Cerebellar cortex (tissue), 1 donor: ENCODE measurements around the gene FAM111A.

Experiments
- DNase-seq: peaks from one replicate; pipeline ENCODE4 v3.0.0-alpha.2; 2015; ENCODE audit warnings: low spot score

The FAM111A gene

GRCh38 chr11:59141673-59142460 is 789 bp upstream of the FAM111A start:
- peak; percentile 6 for DNase-seq

DNA sequence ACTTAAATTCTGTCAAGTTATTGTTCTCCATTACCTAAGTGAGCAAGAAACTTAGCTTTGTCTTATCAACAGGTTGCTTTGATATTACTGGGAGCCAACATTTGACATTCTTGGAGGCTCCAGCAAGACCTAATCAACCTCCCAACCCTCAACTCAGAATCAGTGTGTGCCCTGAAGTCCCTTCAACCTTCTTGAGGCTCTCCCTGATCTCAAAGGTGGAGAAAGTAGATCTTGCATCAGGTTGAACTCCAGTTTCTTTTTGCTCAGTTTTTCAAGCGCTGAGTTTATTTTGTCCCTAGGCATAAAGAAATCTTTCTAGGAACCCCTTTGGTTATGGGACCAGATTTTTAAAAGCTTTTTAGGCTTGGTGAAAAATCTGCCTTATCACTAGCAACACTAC is 1.4 kb downstream of the FAM111A start:
- DNase-seq = peak; percentile 5

- peak; percentile 56 for DNase-seq
These were observed 2.1 kb downstream of the FAM111A start for GRCh38 chr11:59144579-59145345.

DNA sequence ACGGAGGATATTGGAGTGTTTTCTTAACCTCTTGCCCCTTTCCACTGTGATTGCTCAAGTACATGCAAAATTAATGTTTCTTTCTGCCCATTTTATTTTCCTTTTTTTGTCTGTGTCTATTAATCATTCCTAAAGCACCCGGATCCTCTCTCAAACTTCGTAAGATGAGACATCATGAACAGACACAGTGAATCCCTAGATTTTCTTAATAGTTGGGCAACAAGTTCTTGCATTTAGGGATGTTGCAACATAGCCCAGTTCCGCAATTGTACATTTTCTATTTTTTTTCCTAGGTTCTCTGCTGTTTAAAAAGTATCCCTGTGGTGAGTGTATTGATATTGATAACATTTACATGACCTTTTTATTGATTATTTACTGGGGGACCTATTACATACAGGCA is 2.9 kb downstream of the FAM111A start:
- no peak for DNase-seq

DNA sequence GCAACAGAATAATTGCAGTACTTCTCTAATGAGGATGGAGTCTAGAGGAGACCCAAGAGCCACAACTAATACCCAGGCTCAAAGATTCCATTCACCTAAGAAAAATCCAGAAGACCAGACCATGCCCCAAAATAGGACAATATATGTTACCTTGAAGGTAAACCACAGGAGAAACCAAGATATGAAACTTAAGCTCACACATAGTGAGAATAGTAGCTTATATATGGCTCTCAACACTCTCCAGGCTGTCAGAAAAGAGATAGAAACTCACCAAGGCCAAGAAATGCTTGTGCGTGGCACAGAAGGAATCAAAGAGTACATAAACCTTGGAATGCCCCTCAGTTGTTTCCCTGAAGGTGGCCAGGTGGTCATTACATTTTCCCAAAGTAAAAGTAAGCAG is 9.1 kb downstream of the FAM111A start:
- no peak for DNase-seq

GRCh38 chr11:59152312-59152951 is 9.8 kb downstream of the FAM111A start:
- DNase-seq = no peak

DNA sequence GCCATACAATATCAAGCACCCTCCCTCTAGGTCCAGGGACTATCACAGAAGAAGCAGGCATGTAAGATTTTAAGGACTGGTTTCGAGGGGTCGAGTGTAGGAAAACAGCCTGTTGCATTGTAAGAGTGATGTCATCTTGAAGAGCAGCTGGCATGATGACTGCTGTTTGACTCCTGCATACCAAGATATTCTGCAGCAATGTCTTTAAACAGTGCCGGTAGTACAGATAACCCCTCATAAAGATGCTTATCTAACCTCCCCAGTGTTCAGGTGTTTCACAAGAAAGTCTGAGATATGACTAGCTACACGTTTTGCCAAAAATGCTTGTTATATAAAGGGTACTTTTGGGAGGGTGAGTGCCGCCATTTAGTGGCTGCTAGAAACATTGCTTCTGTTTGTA is 12.0 kb downstream of the FAM111A start:
- no peak for DNase-seq

GRCh38 chr11:59157433-59157832 is 14.8 kb downstream of the FAM111A start:
- DNase-seq = no peak

DNA sequence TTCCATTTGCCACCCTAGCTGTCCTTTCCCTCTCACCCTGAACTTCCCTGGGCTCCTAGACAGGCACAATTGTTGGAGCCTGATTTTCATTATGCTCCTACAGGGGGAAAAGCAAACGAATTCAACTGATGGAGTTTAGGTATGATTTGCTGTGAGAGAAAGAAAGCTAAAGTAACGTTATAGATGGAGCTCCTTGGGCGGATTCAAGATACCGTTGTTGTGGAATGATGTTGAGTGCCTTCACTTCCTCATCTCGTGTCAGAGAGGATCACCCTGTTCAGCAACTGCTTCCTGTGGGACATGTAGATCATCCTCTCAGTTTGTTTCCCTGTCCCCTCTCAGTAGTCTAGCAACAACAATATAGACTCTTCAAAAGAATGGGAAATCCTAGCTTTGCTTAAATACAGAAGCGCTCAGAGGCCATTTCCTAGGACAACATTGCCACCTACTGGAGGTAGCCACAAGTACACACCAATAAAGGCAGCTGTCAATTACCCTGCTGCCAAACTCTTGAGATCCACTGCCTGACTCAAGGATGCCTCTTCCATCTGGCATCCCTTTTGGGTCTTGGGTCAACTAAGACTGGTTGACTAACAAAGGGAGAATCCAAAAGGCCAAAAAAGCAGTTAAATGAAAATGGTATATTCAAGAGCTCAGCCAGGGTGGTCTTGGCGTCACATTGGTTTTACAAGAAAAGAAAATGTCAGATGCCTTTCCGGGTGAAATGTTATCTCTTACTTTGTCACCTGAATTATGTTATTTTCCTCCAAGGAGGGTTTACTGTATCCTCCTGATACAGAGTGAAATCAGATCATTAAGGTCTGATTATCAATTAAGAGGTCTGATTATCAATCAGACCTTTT is 15.8 kb downstream of the FAM111A start:
- DNase-seq = peak; percentile 78

- no peak for DNase-seq
These were observed 21.4 kb downstream of the FAM111A start for GRCh38 chr11:59164028-59164427.

- DNase-seq = peak; percentile 92
These were observed 29.1 kb downstream of the FAM111A start, which contains the start of gene DTX4 for GRCh38 chr11:59171508-59172322. Gene DTX4, plus strand, starts transcription at chr11:59172132. Its CDS starts 464 bp downstream, at chr11:59172596.

DNA sequence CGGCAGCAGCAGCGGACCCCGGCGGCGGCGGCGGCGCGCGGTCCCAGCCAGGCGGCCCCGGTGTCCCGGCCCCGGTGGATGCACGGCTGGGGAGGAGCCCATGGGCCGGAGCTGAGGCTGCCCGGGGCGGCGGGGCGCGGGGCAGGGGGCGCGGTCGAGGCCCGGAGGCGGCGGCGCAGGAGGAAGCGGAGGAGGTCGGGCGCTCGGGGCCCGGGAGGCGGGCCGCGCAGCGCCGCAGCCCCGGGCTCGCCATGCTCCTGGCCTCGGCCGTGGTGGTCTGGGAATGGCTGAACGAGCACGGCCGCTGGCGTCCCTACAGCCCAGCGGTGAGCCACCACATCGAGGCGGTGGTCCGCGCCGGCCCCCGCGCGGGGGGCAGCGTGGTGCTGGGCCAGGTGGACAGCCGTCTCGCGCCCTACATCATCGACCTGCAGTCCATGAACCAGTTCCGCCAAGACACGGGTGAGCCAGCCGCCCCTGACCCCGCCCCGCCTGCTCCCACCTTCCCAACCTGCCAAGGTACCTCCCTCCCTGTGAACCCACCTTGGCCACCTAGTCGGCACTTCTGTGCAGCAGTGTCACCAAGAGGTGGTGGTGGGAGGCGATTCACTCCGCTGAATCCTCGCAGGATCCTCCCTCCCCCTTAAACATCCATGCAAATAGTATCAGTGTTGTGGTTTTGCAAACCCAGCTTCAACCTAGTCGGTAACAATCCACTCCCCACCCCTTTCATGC is 29.9 kb downstream of the FAM111A start:
- no peak for DNase-seq

DNA sequence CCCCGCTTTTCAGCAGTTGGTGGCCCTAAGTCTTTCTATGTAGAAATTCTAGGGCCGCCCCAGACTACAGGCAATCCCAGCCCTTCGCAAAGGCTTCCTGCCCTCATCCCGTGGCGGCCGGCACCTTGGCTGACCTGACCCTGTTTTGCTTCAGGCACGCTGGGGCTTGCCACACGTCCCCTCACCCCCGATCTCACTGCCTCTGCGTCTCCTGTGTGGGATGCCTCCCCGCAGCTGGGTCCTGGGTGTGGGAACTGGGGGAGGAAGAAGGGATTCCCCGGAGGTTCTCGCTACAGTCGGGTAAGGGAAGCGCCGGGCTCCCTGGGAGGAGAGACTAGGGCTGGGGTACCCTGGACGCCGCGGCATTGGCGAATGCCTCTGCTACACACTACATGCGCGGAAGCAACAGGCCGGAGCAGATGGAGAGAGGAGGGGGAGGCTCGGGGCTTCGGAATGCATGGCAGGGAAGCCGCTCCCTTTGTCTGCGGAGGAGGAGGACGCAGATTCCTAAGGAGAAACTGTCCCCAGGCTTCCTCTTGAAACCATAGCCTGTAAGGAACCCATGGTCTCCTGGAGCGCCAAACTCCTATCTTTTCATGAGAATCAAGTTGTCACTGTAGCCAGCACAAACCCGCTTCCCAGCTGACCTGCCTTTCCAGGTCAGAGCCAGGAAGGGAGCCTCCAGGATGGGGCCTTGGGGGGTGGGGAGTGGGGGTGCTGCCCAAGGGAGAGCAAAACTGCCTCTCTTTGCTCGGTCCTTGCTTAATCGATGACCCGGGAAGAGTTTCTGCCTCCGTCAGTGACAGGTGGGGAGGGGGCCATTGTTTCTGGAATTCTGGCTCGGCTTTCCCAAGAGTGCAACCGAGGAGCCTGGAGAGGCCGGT is 30.7 kb downstream of the FAM111A start:
- peak; percentile 28 for DNase-seq

DNA sequence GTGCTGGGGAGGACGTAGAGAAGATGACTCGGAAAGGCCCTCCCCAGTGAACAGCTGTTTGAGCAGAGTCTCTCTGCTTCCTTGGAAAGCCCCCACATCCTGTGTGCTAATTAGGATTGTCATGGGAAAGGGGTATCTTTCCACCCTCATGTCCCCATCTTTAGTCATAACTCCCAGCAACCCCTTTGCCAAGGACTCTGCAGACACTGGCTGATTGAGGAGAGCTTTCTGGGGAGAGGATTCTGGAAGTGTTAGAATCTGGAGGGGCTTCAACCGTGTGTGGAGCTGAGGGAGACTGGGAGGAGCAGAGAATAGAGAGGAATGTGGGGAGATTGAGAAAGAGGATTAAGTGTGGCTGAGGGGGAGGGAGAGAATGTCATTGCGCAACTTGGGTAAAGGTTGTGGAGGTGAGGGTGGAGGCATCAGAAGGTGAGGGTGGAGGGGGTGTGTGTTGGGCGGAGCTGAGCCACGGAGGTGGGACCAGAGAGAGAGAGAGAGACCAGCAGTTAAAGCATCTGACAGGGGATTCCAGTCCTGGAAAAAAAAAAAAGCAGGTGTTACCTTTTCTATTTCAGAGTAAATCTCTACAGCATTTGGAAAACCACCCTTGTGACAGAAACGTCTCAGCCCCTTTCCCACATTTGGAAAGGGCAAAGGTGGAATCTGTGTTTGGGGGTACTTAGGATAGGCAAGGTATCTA is 31.5 kb downstream of the FAM111A start:
- peak; percentile 17 for DNase-seq

DNA sequence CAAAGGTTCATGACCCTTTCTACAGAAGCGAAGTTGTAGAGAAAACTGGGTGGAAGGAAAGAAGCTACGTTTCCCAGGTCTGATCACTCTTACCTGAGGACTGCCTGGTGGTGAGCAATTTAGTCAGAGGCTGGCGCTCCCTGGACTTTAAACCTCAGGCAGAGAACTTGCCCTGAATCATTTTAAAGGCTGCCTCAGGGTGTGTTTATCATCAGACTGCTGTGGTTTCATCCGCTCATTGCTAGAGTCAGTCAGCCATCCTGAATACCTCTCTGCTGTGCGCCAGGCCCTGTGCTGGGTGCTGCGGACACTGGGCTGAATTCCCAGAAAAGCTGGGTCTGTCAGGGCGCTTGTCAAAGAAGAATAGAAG is 32.0 kb downstream of the FAM111A start:
- DNase-seq = no peak

GRCh38 chr11:59175091-59175501 is 32.4 kb downstream of the FAM111A start:
- no peak for DNase-seq

DNA sequence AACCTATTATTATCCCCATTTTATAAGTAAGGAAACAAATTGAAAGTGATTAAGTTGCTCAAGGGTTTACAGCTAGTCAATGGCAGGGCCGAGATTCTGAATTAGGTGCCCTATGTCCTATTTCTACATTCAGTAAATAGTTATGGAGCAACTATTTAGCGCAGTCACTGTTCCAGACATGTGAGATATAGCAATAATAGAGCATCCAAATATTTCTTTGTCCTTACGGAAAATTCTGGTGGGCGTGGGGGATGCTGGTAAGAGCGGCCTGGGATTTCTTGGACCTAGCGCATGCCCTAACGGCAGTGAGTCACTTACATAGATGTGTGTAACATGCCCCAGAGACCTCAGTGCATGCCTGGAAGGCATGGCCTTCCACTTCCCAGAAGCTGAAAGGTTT is 33.7 kb downstream of the FAM111A start:
- no peak for DNase-seq

DNA sequence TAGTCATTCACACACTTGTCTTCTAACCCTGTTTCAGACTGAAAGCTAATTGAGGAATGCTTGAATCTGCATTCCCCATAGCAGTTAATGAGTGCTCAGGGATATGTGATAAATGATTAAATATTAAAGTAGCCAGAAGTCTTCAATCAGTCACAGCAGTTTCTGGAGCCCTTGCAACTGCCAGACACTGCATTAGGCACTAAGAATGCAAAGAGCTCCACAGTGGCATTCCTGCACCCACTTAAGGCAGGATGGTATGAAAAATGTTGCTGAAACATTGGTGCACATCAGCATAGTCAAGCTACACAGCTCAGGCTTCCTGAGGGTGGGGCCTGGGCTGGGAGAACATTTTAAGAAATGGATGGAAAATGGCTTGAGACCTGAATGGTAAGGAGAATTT is 35.7 kb downstream of the FAM111A start:
- DNase-seq = no peak

GRCh38 chr11:59179121-59179520 is 36.5 kb downstream of the FAM111A start:
- no peak for DNase-seq
